ENCODE data around the gene ADAM15. TPM values are rescaled to one million over a fixed set of nuclear protein-coding genes. Genes with fewer than 3 reads are reported as not detected.

ADAM15 gene
- total RNA-seq, 4 donors from 2014 or later: 61.5 to 142 (median 115) TPM

DNA sequence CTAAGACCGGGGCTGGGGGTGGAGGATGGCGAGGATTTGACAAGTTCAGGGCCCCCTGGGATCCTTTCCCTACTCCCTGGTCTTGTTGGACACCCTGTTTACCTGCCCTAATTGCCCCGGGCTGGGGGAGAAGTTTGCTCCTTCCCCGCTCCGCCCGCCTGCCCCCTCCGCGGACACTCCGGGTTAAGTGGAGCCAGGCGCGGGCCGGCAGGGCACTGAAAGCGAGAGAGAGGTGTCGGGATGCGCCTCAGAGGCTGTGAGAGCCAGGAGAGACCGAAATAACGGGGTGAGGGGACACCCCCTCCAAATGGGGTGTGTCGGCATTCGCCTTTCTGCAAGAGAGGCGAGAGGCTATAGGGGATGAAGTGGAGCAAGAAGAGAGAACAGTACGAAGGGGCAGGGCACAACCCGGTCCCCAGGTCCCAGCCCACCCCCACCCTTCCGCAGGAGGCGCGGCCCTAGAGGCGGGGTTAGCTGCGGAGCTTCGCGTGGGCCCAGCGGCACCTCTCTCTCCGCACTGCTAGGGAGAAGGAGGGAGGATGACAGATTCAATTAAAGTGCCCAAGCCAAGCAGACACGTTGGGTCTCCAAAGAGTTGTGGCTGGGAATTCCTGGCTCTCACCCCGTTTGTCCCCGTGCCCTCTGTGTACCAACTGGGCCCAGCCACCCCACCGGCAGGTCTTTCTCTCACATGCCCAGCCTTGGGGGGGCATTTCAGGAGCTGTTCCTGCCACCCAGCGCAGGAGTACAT lies 31.4 kb downstream of the ADAM15 start:
- Histone ChIP-seq H3K36me3 (no peaks in the 10 kb centered on the region), H3K9me3 (no peaks in the 10 kb centered on the region), H3K4me1 (peaks cover 60 to 88% (median 77%) of the 10 kb centered on the region in 4 donors), H3K27me3 (peaks cover 16 to 54% (median 52%) of the 10 kb centered on the region in 4 donors), H3K27ac (replicated peaks in 1 of 4) (no peak overlapping the region), H3K4me3 (peak overlapping the region; percentile 18 to 42 (median 28))
- TF ChIP-seq, protein P1, sequence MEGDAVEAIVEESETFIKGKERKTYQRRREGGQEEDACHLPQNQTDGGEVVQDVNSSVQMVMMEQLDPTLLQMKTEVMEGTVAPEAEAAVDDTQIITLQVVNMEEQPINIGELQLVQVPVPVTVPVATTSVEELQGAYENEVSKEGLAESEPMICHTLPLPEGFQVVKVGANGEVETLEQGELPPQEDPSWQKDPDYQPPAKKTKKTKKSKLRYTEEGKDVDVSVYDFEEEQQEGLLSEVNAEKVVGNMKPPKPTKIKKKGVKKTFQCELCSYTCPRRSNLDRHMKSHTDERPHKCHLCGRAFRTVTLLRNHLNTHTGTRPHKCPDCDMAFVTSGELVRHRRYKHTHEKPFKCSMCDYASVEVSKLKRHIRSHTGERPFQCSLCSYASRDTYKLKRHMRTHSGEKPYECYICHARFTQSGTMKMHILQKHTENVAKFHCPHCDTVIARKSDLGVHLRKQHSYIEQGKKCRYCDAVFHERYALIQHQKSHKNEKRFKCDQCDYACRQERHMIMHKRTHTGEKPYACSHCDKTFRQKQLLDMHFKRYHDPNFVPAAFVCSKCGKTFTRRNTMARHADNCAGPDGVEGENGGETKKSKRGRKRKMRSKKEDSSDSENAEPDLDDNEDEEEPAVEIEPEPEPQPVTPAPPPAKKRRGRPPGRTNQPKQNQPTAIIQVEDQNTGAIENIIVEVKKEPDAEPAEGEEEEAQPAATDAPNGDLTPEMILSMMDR (IDR thresholded peaks at IDR 0.05): no peak
- TF ChIP-seq POLR2A (IDR thresholded peaks at IDR 0.05; ENCODE audit: low read depth) (no peak), POLR2AphosphoS5 (IDR thresholded peaks at IDR 0.05) (no peak), EP300 (IDR thresholded peaks at IDR 0.05) (no peak)
- intact Hi-C loops (cut with DNase I): no loop called here
- 21% methylated on average over 30 of the region's 36 CpGs for WGBS
- no peak for DNase-seq (ENCODE audit: extremely low spot score)

- Histone ChIP-seq H3K4me3 (no peak overlapping the region), H3K4me1 (peaks cover 60 to 91% (median 77%) of the 10 kb centered on the region in 4 donors), H3K27me3 (peaks cover 16 to 54% (median 52%) of the 10 kb centered on the region in 4 donors), H3K36me3 (no peaks in the 10 kb centered on the region), H3K27ac (replicated peaks in 1 of 4) (no peak overlapping the region), H3K9me3 (no peaks in the 10 kb centered on the region)
- 68% methylated on average over 6 of the region's 6 CpGs for WGBS
- intact Hi-C loops (cut with DNase I): no loop called here
- TF ChIP-seq POLR2AphosphoS5 (IDR thresholded peaks at IDR 0.05) (no peak), EP300 (IDR thresholded peaks at IDR 0.05) (no peak), POLR2A (IDR thresholded peaks at IDR 0.05; ENCODE audit: low read depth) (no peak)
- TF ChIP-seq, protein P1 (IDR thresholded peaks at IDR 0.05): no peak
- DNase-seq (ENCODE audit: extremely low spot score): no peak
These were observed 32.0 kb downstream of the ADAM15 start for GRCh38 chr1:155083052-155083541.

DNA sequence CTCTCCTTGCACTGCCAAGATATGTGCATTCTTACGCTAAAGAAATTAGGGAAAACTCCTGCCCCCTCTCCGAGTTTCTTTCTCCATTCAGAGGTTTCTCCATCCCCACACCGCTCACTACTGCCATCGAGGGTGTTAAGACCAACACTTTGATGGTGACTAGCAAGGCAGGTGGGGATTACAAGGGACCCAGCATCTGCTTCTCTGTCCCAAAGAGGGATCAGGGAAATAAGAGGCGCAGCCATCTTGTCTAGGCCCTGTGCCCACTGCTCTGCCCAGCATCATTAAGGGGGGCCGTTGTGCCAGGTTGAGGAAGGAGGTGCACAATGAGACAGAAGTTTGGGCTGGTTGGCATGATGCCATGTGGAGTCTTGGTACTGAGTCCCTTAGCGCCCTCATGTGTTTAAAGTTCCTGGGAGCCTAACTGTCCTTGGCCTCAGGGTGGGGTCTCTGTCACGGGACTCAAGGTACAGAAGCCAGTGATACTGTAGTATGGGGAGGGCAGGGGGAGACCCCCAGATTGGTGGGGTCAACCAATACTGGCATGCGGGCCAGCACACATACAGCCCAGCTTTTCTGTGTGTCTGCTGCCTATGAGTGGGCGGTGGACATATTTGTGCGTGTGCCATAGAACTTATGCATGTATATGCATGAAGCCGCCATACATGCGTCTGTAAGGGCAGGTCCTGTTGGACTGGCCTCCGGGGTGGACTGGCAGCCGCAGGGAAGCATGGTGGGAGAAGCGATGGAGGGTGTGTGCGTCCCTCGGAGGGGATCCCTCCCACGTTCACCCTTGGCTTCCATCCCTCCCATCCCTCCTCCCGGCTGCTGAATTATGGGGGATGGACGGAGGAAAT lies 33.0 kb downstream of the ADAM15 start:
- H3K27me3 ChIP-seq: peaks cover 16 to 53% (median 50%) of the 10 kb centered on the region in 4 donors
- WGBS: 40% methylated on average over 11 of the region's 21 CpGs
- peak overlapping the region in 1 of 4 donors; percentile 91 for H3K27ac ChIP-seq (replicated peaks in 1 of 4)
- H3K4me3 ChIP-seq: peak overlapping the region; percentile 65 to 76 (median 70)
- TF ChIP-seq EP300 (IDR thresholded peaks at IDR 0.05): no peak
- no peak for TF ChIP-seq POLR2AphosphoS5 (IDR thresholded peaks at IDR 0.05)
- TF ChIP-seq POLR2A (IDR thresholded peaks at IDR 0.05; ENCODE audit: low read depth): no peak
- TF ChIP-seq, protein P1 (IDR thresholded peaks at IDR 0.05): no peak
- no peaks in the 10 kb centered on the region for H3K36me3 ChIP-seq
- H3K4me1 ChIP-seq: peaks cover 56 to 81% (median 67%) of the 10 kb centered on the region in 4 donors
- intact Hi-C loops (cut with DNase I): loop anchor here (2.0 kb wide), 1 partner anchor 39 kb away; no protein-coding TSS in a partner anchor
- DNase-seq (ENCODE audit: extremely low spot score): no peak
- H3K9me3 ChIP-seq: no peaks in the 10 kb centered on the region

- peaks cover 16 to 45% (median 42%) of the 10 kb centered on the region in 4 donors for H3K27me3 ChIP-seq
- H3K27ac ChIP-seq (replicated peaks in 1 of 4): peak overlapping the region; percentile 81 to 91 (median 87)
- intact Hi-C loops (cut with DNase I): loop anchor here (2.0 kb wide), 1 partner anchor 40 kb away; no protein-coding TSS in a partner anchor
- H3K36me3 ChIP-seq: no peaks in the 10 kb centered on the region
- H3K4me1 ChIP-seq: peaks cover 47 to 73% (median 59%) of the 10 kb centered on the region in 4 donors
- peak; percentile 98 for DNase-seq (ENCODE audit: extremely low spot score)
- no peaks in the 10 kb centered on the region for H3K9me3 ChIP-seq
- WGBS: under 1% methylated on average over 24 of the region's 67 CpGs
- TF ChIP-seq POLR2AphosphoS5 (IDR thresholded peaks at IDR 0.05): peak; percentile 60 to 74
- TF ChIP-seq, protein P1 (IDR thresholded peaks at IDR 0.05): peak; percentile 90 to 99 (median 95)
- TF ChIP-seq POLR2A (IDR thresholded peaks at IDR 0.05; ENCODE audit: low read depth): no peak
- H3K4me3 ChIP-seq: peak overlapping the region; percentile 65 to 76 (median 70)
These were observed 33.8 kb downstream of the ADAM15 start for GRCh38 chr1:155084722-155085503.

All from esophagus muscularis mucosa (tissue), 4 donors.